Neural cell (in vitro differentiated cells): ENCODE data around the gene YWHAB. TPM values are rescaled to one million over a fixed set of nuclear protein-coding genes. Genes with fewer than 3 reads are reported as not detected.

Experiments used
- H2AFZ ChIP-seq: fragments of 200-600, 300-800 bp; sonication (generic), shearing (Covaris generic); 2 replicates; pipeline ENCODE4 v1.6.0; 2014; ENCODE audit warnings: low read depth, mild to moderate bottlenecking, antibody characterized with exemption, low read length, moderate library complexity
- H3F3A ChIP-seq: fragments of 200-600 bp; shearing (Covaris generic); 2 replicates; pipeline ENCODE4 v1.6.1; 2016; ENCODE audit warnings: mild to moderate bottlenecking, moderate library complexity, mixed read lengths, antibody characterized with exemption, low read length; ENCODE audit not compliant: insufficient read depth, poor library complexity, severe bottlenecking
- H3K27ac ChIP-seq: fragments of 200-600, 300-800 bp; sonication (generic), shearing (Covaris generic); 2 replicates; pipeline ENCODE4 v1.5.1; 2014; ENCODE audit warnings: mild to moderate bottlenecking, low read length, moderate library complexity
- H3K27me3 ChIP-seq: fragments of 300-800, 200-600 bp; sonication (generic), shearing (Covaris generic); 2 replicates; pipeline ENCODE4 v1.6.0; 2014; ENCODE audit warnings: mild to moderate bottlenecking, low read depth, low read length, moderate library complexity; ENCODE audit not compliant: insufficient read depth
- H3K36me3 ChIP-seq: fragments of 300-800, 200-600 bp; sonication (generic), shearing (Covaris generic); 2 replicates; pipeline ENCODE4 v1.5.1; 2014; ENCODE audit warnings: mild to moderate bottlenecking, antibody characterized with exemption, low read length, moderate library complexity; ENCODE audit not compliant: insufficient read depth
- H3K4me2 ChIP-seq: fragments of 300-800, 200-600 bp; sonication (generic), shearing (Covaris generic); 2 replicates; pipeline ENCODE4 v1.6.0; 2014; ENCODE audit warnings: mild to moderate bottlenecking, low read length
- H3K4me3 ChIP-seq: fragments of 300-800, 200-600 bp; sonication (generic), shearing (Covaris generic); 2 replicates; pipeline ENCODE4 v1.5.1; 2014; ENCODE audit warnings: mild to moderate bottlenecking, low read length, moderate library complexity
- H3K79me2 ChIP-seq: fragments of 200-600 bp; shearing (Covaris generic); replicated peaks from 2 replicates; pipeline ENCODE4 v1.6.0; 2014; ENCODE audit warnings: mild to moderate bottlenecking, low read length, moderate library complexity; ENCODE audit not compliant: insufficient read depth
- H3K9ac ChIP-seq: fragments of 300-800, 200-600 bp; sonication (generic), shearing (Covaris generic); 2 replicates; pipeline ENCODE4 v1.6.1; 2016; ENCODE audit warnings: mild to moderate bottlenecking, low read length, mixed read lengths
- H3K9me2 ChIP-seq: fragments of 200-600 bp; shearing (Covaris generic); 2 replicates; pipeline ENCODE4 v1.6.1; 2016; ENCODE audit warnings: mild to moderate bottlenecking, low read length, mixed read lengths; ENCODE audit not compliant: insufficient read depth
- H3K9me3 ChIP-seq: fragments of 200-600, 300-800 bp; sonication (generic), shearing (Covaris generic); 2 replicates; pipeline ENCODE4 v1.6.1; 2016; ENCODE audit warnings: mild to moderate bottlenecking, mixed run types, low read length, moderate library complexity, mixed read lengths
- H4K20me1 ChIP-seq: fragments of 200-600 bp; shearing (Covaris generic); 2 replicates; pipeline ENCODE4 v1.6.1; 2016; ENCODE audit warnings: mild to moderate bottlenecking, mixed run types; ENCODE audit not compliant: insufficient read depth
- EP300 ChIP-seq: fragments of 450-650 bp; conservative IDR thresholded peaks from 2 replicates; pipeline ENCODE4 v1.6.1; 2014; ENCODE audit warnings: antibody characterized with exemption, mild to moderate bottlenecking, moderate library complexity; ENCODE audit not compliant: poor library complexity, severe bottlenecking
- EZH2 ChIP-seq: fragments of 200-600, 300-800 bp; shearing (Covaris generic), sonication (generic); IDR thresholded peaks from 2 replicates; pipeline ENCODE4 v1.6.1; 2014; ENCODE audit warnings: antibody characterized with exemption, low read length, borderline replicate concordance, mild to moderate bottlenecking; ENCODE audit not compliant: insufficient read depth, poor library complexity, severe bottlenecking
- MXI1 ChIP-seq: fragments of 450-650 bp; conservative IDR thresholded peaks from 2 replicates; pipeline ENCODE4 v1.6.1; 2014; ENCODE audit warnings: antibody characterized with exemption, mild to moderate bottlenecking; ENCODE audit not compliant: poor library complexity, severe bottlenecking
- POLR2AphosphoS5 ChIP-seq: IDR thresholded peaks from 2 replicates; pipeline ENCODE4 v1.6.1; 2012
- RAD21 ChIP-seq: fragments of 450-650 bp; conservative IDR thresholded peaks from 2 replicates; pipeline ENCODE4 v1.6.1; 2014; ENCODE audit warnings: antibody characterized with exemption, mild to moderate bottlenecking, moderate library complexity
- REST ChIP-seq: IDR thresholded peaks from 2 replicates; pipeline ENCODE4 v1.6.1; 2012; ENCODE audit warnings: borderline replicate concordance
- SMC3 ChIP-seq: fragments of 450-650 bp; conservative IDR thresholded peaks from 2 replicates; pipeline ENCODE4 v1.6.1; 2014; ENCODE audit warnings: antibody characterized with exemption, mild to moderate bottlenecking, moderate library complexity; ENCODE audit not compliant: poor library complexity
- TAF1 ChIP-seq: IDR thresholded peaks from 2 replicates; pipeline ENCODE4 v1.6.1; 2012; ENCODE audit warnings: low read depth
- polyA plus RNA-seq: library from polyadenylated mRNA; depleted of rRNA; stranded (reverse); fragments of >200 nt; gene quantifications from 2 replicates; pipeline ENCODE4 v1.2.3, GENCODE V29; 2014
- TF ChIP-seq, protein P1 (sequence below): fragments of 450-650 bp; IDR thresholded peaks from 2 replicates; pipeline ENCODE4 v1.5.1; 2014; ENCODE audit warnings: antibody characterized with exemption, mild to moderate bottlenecking, moderate library complexity; ENCODE audit not compliant: poor library complexity, severe bottlenecking

The YWHAB gene
- polyA plus RNA-seq, 1 donor from 2014 or later, result 279 TPM

DNA sequence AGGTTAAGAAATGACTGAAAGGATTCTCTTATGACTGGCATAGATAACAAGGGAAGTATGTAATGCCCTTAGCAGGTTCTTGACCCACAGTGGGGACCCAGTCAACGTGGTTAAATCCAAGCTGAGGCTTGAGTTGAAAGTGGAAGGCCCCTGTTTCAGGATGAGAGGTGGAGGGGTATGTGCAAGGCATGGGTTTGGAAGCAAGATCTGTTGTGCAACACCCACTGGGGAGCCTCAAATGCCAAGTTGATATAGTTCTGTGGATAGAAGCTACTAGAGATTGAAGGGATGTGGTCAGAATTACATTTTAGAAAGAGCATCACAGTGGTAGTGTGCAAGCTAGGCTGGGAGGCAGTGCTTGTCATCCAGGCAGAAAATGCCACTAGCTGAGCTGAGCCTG lies 29.4 kb downstream of the YWHAB start:
- Histone ChIP-seq H3K9me3 (no peaks in the 10 kb centered on the region), H3K79me2 (no peaks in the 10 kb centered on the region), H2AFZ (no peak overlapping the region), H3K4me2 (no peak overlapping the region), H3K9me2 (no peaks in the 10 kb centered on the region), H3K36me3 (no peaks in the 10 kb centered on the region), H3K9ac (no peak overlapping the region), H3K4me3 (no peak overlapping the region), H3K27ac (no peak overlapping the region), H3F3A (no peaks in the 10 kb centered on the region), H3K27me3 (no peaks in the 10 kb centered on the region), H4K20me1 (no peaks in the 10 kb centered on the region)
- TF ChIP-seq MXI1 (no peak), POLR2AphosphoS5 (no peak), REST (no peak), SMC3 (no peak), EZH2 (no peak), EP300 (no peak), RAD21 (no peak)
- TF ChIP-seq, protein P1, sequence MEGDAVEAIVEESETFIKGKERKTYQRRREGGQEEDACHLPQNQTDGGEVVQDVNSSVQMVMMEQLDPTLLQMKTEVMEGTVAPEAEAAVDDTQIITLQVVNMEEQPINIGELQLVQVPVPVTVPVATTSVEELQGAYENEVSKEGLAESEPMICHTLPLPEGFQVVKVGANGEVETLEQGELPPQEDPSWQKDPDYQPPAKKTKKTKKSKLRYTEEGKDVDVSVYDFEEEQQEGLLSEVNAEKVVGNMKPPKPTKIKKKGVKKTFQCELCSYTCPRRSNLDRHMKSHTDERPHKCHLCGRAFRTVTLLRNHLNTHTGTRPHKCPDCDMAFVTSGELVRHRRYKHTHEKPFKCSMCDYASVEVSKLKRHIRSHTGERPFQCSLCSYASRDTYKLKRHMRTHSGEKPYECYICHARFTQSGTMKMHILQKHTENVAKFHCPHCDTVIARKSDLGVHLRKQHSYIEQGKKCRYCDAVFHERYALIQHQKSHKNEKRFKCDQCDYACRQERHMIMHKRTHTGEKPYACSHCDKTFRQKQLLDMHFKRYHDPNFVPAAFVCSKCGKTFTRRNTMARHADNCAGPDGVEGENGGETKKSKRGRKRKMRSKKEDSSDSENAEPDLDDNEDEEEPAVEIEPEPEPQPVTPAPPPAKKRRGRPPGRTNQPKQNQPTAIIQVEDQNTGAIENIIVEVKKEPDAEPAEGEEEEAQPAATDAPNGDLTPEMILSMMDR, result no peak

- H3K27ac ChIP-seq, result no peak overlapping the region
- no peak overlapping the region for H3K4me3 ChIP-seq
- H3K9me3 ChIP-seq, result no peaks in the 10 kb centered on the region
- no peaks in the 10 kb centered on the region for H3F3A ChIP-seq
- H3K27me3 ChIP-seq, result no peaks in the 10 kb centered on the region
- no peaks in the 10 kb centered on the region for H3K79me2 ChIP-seq
- H3K9ac ChIP-seq, result no peak overlapping the region
- no peaks in the 10 kb centered on the region for H3K9me2 ChIP-seq
- H2AFZ ChIP-seq, result no peak overlapping the region
- TF ChIP-seq TAF1 (no peak), EZH2 (no peak), EP300 (no peak), POLR2AphosphoS5 (no peak), MXI1 (no peak), REST (no peak), SMC3 (no peak), RAD21 (no peak)
- TF ChIP-seq, protein P1, result no peak
- no peak overlapping the region for H3K4me2 ChIP-seq
- H4K20me1 ChIP-seq, result no peaks in the 10 kb centered on the region
- no peaks in the 10 kb centered on the region for H3K36me3 ChIP-seq
Observed at GRCh38 chr20:44916586-44916985, 31.1 kb downstream of the YWHAB start.
